Keratinocyte (primary cell): ENCODE data around the gene ASCL2. TPM values are rescaled to one million over a fixed set of nuclear protein-coding genes. Genes with fewer than 3 reads are reported as not detected.
A peak's percentile ranks its signal among the peaks of the same experiment; 100 is the strongest.

Source experiments
- DNase-seq: peaks from one replicate; pipeline ENCODE4 v3.0.0-alpha.2; 2011; ENCODE audit warnings: low read depth, missing footprints, low spot score
- FAIRE-seq: peaks from 2 replicates; lab custom pipeline; 2011; peaks lifted over from hg19 to GRCh38; lab: Jason Lieb, UNC
- H2AFZ ChIP-seq: 2 replicates; pipeline ENCODE4 v1.6.0; 2012; ENCODE audit warnings: low read length, control low read depth, inconsistent platforms; ENCODE audit not compliant: control insufficient read depth
- H3K27ac ChIP-seq: 2 replicates; pipeline ENCODE4 v1.5.1; 2011; ENCODE audit warnings: low read length; ENCODE audit not compliant: control insufficient read depth, insufficient read depth
- H3K27me3 ChIP-seq: 3 replicates; pipeline ENCODE4 v1.6.0; 2011; ENCODE audit warnings: low read length; ENCODE audit not compliant: control insufficient read depth, insufficient read depth; ENCODE audit errors: extremely low read depth
- H3K36me3 ChIP-seq, 2 experiments: 2 replicates in 1 of 2; 3 replicates in 1 of 2; pipeline ENCODE4 v1.5.1; 2011; ENCODE audit warnings: low read length in 2 of 2, mild to moderate bottlenecking in 1 of 2; ENCODE audit not compliant: control insufficient read depth in 2 of 2, insufficient read depth in 2 of 2; ENCODE audit errors: extremely low read depth in 1 of 2
- H3K4me1 ChIP-seq: 3 replicates; pipeline ENCODE4 v1.5.1; 2011; ENCODE audit warnings: low read length; ENCODE audit not compliant: control insufficient read depth, insufficient read depth; ENCODE audit errors: extremely low read depth
- H3K4me2 ChIP-seq: 3 replicates; pipeline ENCODE4 v1.6.0; 2011; ENCODE audit warnings: low read depth, low read length; ENCODE audit not compliant: control insufficient read depth, insufficient read depth; ENCODE audit errors: extremely low read depth
- H3K4me3 ChIP-seq, 3 experiments: fragments of 200-600 bp in 1 of 3; sonication (generic) in 1 of 3; 2 replicates in 2 of 3; 3 replicates in 1 of 3; pipeline ENCODE4 v1.5.1; 2011 to 2016; ENCODE audit warnings: low read length in 3 of 3, mild to moderate bottlenecking in 3 of 3, control low read depth in 2 of 3, inconsistent platforms in 1 of 3, low read depth in 1 of 3, mixed read lengths in 1 of 3, mixed run types in 1 of 3, moderate library complexity in 1 of 3; ENCODE audit not compliant: control insufficient read depth in 2 of 3, insufficient read depth in 2 of 3; ENCODE audit errors: extremely low read depth in 1 of 3
- H3K79me2 ChIP-seq: 2 replicates; pipeline ENCODE4 v1.6.0; 2012; ENCODE audit warnings: low read length; ENCODE audit not compliant: control insufficient read depth, insufficient read depth
- H3K9ac ChIP-seq: 3 replicates; pipeline ENCODE4 v1.6.0; 2011; ENCODE audit warnings: low read length; ENCODE audit not compliant: control insufficient read depth, insufficient read depth; ENCODE audit errors: extremely low read depth
- H3K9me1 ChIP-seq: 3 replicates; pipeline ENCODE4 v1.6.0; 2011; ENCODE audit warnings: low read length; ENCODE audit not compliant: control insufficient read depth, insufficient read depth; ENCODE audit errors: extremely low read depth
- H3K9me3 ChIP-seq: 2 replicates; pipeline ENCODE4 v1.5.1; 2012; ENCODE audit warnings: low read depth, low read length; ENCODE audit not compliant: control insufficient read depth
- H4K20me1 ChIP-seq: 3 replicates; pipeline ENCODE4 v1.6.0; 2011; ENCODE audit warnings: low read length; ENCODE audit not compliant: control insufficient read depth, insufficient read depth; ENCODE audit errors: extremely low read depth
- EZH2 ChIP-seq: IDR thresholded peaks from one replicate; pipeline ENCODE4 v1.6.1; 2012; ENCODE audit warnings: inconsistent platforms, mild to moderate bottlenecking, low read length, moderate library complexity
- dilution Hi-C: fragments of 300-500 bp; cut with MboI; formaldehyde crosslinking; loops from one replicate; pipeline ENCODE4 v1.7.0; 2020; ENCODE audit warnings: low sequenced_read_pairs; ENCODE audit not compliant: extremely low pct_ligation_motif_present
- polyA plus RNA-seq, 5 experiments: library from polyadenylated mRNA; depleted of rRNA in 3 of 5; stranded (reverse) in 3 of 5; stranded (forward) in 1 of 5; unstranded in 1 of 5; fragments of >200 nt; gene quantifications; 1 replicate in 1 of 5; 2 replicates in 3 of 5; 3 replicates in 1 of 5; pipeline versions ENCODE4 v1.2.1 to v1.2.3, GENCODE V29; 2011 to 2012; ENCODE audit warnings: missing spikeins in 2 of 5, low read depth in 1 of 5, low replicate concordance in 1 of 5
- TF ChIP-seq, protein P1 (sequence below), 3 experiments: IDR thresholded peaks in 1 of 3; conservative IDR thresholded peaks in 1 of 3; optimal IDR thresholded peaks in 1 of 3; 2 replicates in 2 of 3; 3 replicates in 1 of 3; pipeline versions ENCODE3 to v1.5.1; 2011; ENCODE audit warnings: low read length in 3 of 3, mild to moderate bottlenecking in 3 of 3, moderate library complexity in 2 of 3, control low read depth in 1 of 3, inconsistent platforms in 1 of 3; ENCODE audit not compliant: insufficient read depth in 2 of 3; ENCODE audit errors: extremely low read depth in 1 of 3

The ASCL2 gene
- polyA plus RNA-seq, 1 donor (not counting 4 experiments of a cell fraction or from before 2014, with no cell fraction given): 0.26 TPM

DNA sequence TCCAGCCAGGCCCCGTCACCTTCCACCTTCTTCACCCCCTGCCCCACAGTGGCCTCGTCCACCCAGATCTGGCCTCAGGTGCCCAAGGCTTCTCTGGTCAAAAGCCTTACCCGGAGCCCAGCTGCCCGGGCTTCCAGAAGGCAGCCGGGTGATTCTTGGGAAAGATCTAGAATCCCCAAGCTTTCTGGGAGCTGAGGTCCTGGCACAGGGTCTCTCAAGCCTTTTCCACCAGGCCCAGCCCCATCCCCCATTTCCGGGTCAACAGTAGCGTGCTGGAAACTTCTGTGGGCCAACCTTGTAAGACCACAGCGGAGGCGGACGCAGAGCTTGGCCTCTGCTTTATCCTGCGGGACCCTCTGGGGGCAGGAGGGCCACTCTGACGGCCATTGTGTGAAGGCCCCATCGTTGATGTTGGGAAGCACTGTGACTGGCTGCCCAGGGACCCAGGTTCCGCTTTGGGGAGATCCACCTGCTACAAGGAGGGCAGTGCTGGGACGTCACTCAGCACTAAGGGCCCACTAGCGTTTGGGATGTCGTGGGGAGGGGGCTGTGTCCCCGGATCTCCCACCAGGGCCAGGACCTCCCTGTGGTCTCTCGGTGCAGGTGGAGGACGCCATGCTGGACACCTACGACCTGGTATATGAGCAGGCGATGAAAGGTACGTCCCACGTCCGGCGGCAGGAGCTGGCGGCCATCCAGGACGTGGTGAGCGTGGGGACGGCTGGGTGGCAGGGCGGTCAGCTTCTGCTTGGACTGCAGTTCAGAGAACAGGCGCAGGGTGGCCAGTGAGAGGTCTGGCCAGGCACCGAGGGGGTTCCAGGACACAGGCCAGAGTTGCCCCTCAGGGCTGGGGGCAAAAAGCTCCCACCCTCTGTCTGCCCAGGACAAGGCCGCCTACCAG is 42.9 kb upstream of the ASCL2 start:
- Histone ChIP-seq H3K4me2 (no peak overlapping the region), H3K79me2 (no peaks in the 10 kb centered on the region), H3K36me3 (no peaks in the 10 kb centered on the region), H3K27ac (no peak overlapping the region), H3K9me3 (no peaks in the 10 kb centered on the region), H3K9ac (no peak overlapping the region), H3K4me1 (no peaks in the 10 kb centered on the region), H4K20me1 (no peaks in the 10 kb centered on the region), H2AFZ (no peak overlapping the region), H3K27me3 (no peaks in the 10 kb centered on the region), H3K4me3 (no peak overlapping the region), H3K9me1 (no peaks in the 10 kb centered on the region)
- TF ChIP-seq EZH2: no peak
- TF ChIP-seq, protein P1, sequence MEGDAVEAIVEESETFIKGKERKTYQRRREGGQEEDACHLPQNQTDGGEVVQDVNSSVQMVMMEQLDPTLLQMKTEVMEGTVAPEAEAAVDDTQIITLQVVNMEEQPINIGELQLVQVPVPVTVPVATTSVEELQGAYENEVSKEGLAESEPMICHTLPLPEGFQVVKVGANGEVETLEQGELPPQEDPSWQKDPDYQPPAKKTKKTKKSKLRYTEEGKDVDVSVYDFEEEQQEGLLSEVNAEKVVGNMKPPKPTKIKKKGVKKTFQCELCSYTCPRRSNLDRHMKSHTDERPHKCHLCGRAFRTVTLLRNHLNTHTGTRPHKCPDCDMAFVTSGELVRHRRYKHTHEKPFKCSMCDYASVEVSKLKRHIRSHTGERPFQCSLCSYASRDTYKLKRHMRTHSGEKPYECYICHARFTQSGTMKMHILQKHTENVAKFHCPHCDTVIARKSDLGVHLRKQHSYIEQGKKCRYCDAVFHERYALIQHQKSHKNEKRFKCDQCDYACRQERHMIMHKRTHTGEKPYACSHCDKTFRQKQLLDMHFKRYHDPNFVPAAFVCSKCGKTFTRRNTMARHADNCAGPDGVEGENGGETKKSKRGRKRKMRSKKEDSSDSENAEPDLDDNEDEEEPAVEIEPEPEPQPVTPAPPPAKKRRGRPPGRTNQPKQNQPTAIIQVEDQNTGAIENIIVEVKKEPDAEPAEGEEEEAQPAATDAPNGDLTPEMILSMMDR (optimal IDR thresholded peaks at IDR 0.05 in 1 of 3, IDR thresholded peaks at IDR 0.05 in 1 of 3, conservative IDR thresholded peaks at IDR 0.05 in 1 of 3; ENCODE audit: extremely low read depth in 1 of 3, insufficient read depth in 2 of 3, low read length in 3 of 3): no peak
- no peak for FAIRE-seq
- DNase-seq: no peak
- dilution Hi-C loops: no loop called here

DNA sequence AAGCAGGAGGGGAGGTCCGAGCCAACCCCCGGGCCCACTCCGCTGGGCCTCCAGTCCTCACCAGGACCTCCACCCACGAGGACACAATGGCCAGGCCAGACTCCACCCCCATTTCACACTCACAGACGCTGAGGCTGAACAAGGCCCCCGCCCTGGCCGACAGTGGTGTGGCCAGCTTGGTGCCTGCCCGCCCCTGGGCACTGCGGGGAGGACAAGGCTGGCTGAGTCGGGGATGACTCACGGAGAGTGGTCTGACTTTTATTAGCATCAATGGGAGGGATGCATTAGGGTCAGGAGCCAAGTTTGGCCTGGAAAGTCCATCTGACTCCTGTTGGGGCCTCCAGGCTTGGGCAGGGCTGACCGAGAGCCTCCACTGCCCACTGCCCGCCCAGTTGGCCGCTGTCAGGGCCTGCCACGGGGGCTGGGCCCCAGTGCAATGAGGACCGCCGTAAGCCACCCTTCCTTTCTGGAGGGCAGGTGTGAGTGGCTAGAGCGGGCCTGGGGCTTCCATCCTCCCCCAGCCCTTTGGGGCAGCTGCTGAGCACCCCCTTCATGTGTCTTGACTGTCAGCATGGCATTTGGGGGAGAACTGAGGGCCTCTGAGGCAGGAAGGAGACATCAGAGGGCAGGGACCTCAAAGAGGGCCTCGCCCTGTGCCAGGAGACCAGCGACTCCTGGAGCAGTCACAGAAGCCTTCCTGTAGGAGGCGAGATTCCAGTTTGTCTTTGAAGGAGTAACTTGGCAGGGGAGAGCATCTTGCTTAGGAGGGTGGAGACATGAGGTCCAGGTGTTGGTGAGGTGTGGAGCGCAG is 42.0 kb upstream of the ASCL2 start:
- H3K4me2 ChIP-seq: no peak overlapping the region
- no peaks in the 10 kb centered on the region for H3K36me3 ChIP-seq
- H3K4me1 ChIP-seq: no peaks in the 10 kb centered on the region
- no peaks in the 10 kb centered on the region for H3K27me3 ChIP-seq
- TF ChIP-seq, protein P1 (optimal IDR thresholded peaks at IDR 0.05 in 1 of 3, IDR thresholded peaks at IDR 0.05 in 1 of 3, conservative IDR thresholded peaks at IDR 0.05 in 1 of 3; ENCODE audit: extremely low read depth in 1 of 3, insufficient read depth in 2 of 3, low read length in 3 of 3): peak in 1 of 3 experiments; percentile 13
- TF ChIP-seq EZH2: no peak
- FAIRE-seq (no peak), DNase-seq (no peak)
- H3K9me1 ChIP-seq: no peaks in the 10 kb centered on the region
- no peak overlapping the region for H2AFZ ChIP-seq
- H3K9me3 ChIP-seq: no peaks in the 10 kb centered on the region
- dilution Hi-C loops: no loop called here
- H3K27ac ChIP-seq: no peak overlapping the region
- H4K20me1 ChIP-seq: no peaks in the 10 kb centered on the region
- no peak overlapping the region for H3K4me3 ChIP-seq
- H3K79me2 ChIP-seq: no peaks in the 10 kb centered on the region
- H3K9ac ChIP-seq: no peak overlapping the region
